K562 (cell line): ENCODE data around the gene PYGO2. TPM values are rescaled to one million over a fixed set of nuclear protein-coding genes. Genes with fewer than 3 reads are reported as not detected.

Source experiments
- ATAC-seq: fragments of 200-7000 bp; cut with Tn5 transposase; 3 replicates; pipeline ENCODE4 v1.9.1; 2020; ENCODE audit warnings: moderate library complexity
- BruUV-seq: library from RNA; stranded (reverse); fragments of 400-500 nt; replicated peaks from 2 replicates; lab custom pipeline; 2021; lab: Mats Ljungman, UMichigan
- CTCF ChIA-PET: fragments of 300-600 bp; formaldehyde crosslinking; extraction: SDS; loops from one replicate; lab custom pipeline; 2021; ENCODE audit warnings: low intra/inter-chr PET ratio; lab: Yijun Ruan, JAX
- POLR2A ChIA-PET: fragments of 300-600, 350-650 bp; sonication (Branson Sonifier 250); formaldehyde crosslinking; extraction: SDS; loops from one replicate; lab custom pipeline; 2021; ENCODE audit warnings: antibody characterized with exemption, inconsistent platforms; lab: Yijun Ruan, JAX
- DNase-seq, 4 experiments: peaks; one replicate each; pipeline versions ENCODE4 v3.0.0 to v3.0.0-alpha.2; 2011 to 2018; ENCODE audit warnings: low spot score in 3 of 4, mixed read lengths in 3 of 4; ENCODE audit errors: extremely low read depth in 1 of 4
- FAIRE-seq: peaks from 2 replicates; lab custom pipeline; 2011; peaks lifted over from hg19 to GRCh38; lab: Jason Lieb, UNC
- H2AFZ ChIP-seq: 2 replicates; pipeline ENCODE4 v1.6.0; 2011; ENCODE audit warnings: low read depth, low read length, control low read depth, inconsistent platforms
- H3K27ac ChIP-seq: fragments of 200-600 bp; 3 replicates; pipeline ENCODE4 v1.8.0; 2011; ENCODE audit warnings: low read depth, mild to moderate bottlenecking, control low read depth, inconsistent platforms, low read length, moderate library complexity, mixed read lengths; ENCODE audit errors: extremely low read depth
- H3K27me3 ChIP-seq, 2 experiments: fragments of 300-600 bp in 1 of 2; 2 replicates in 1 of 2; 3 replicates in 1 of 2; pipeline versions ENCODE4 v1.6.0 to v1.8.0; 2011; ENCODE audit warnings: inconsistent platforms in 2 of 2, low read length in 2 of 2, mild to moderate bottlenecking in 1 of 2, mixed read lengths in 1 of 2, moderate library complexity in 1 of 2; ENCODE audit not compliant: control insufficient read depth in 2 of 2, insufficient read depth in 2 of 2
- H3K36me3 ChIP-seq: fragments of 300-600 bp; 3 replicates; pipeline ENCODE4 v1.8.0; 2011; ENCODE audit warnings: mild to moderate bottlenecking, low read length, inconsistent platforms; ENCODE audit not compliant: control insufficient read depth, insufficient read depth
- H3K4me1 ChIP-seq, 2 experiments: fragments of 200-600 bp in 1 of 2; replicated peaks in 1 of 2; 2 replicates in 1 of 2; 3 replicates in 1 of 2; pipeline versions ENCODE4 v1.5.1 to v1.8.0; 2011; ENCODE audit warnings: inconsistent platforms in 2 of 2, low read length in 2 of 2, mild to moderate bottlenecking in 1 of 2, mixed read lengths in 1 of 2, moderate library complexity in 1 of 2; ENCODE audit not compliant: control insufficient read depth in 2 of 2, insufficient read depth in 2 of 2
- H3K4me2 ChIP-seq: 2 replicates; pipeline ENCODE4 v1.6.1; 2011; ENCODE audit warnings: low read length, control low read depth, inconsistent platforms, mixed read lengths; ENCODE audit not compliant: insufficient read depth
- H3K4me3 ChIP-seq: fragments of 200-600 bp; sonication (generic), shearing (Covaris generic); 2 replicates; pipeline ENCODE4 v1.5.1; 2016; ENCODE audit warnings: control low read depth, inconsistent platforms
- H3K79me2 ChIP-seq: fragments of 200-600 bp; 3 replicates; pipeline ENCODE4 v1.8.0; 2011; ENCODE audit warnings: low read length, inconsistent platforms; ENCODE audit not compliant: control insufficient read depth, insufficient read depth
- H3K9ac ChIP-seq, 2 experiments: 2 replicates each; pipeline versions ENCODE4 v1.6.0 to v1.6.1; 2011; ENCODE audit warnings: low read depth in 2 of 2, low read length in 2 of 2, control low read depth in 1 of 2, inconsistent platforms in 1 of 2, mild to moderate bottlenecking in 1 of 2, mixed read lengths in 1 of 2; ENCODE audit not compliant: insufficient read depth in 1 of 2
- H3K9me1 ChIP-seq: one replicate; pipeline ENCODE4 v1.6.0; 2011; ENCODE audit warnings: inconsistent platforms, mild to moderate bottlenecking, low read length, moderate library complexity; ENCODE audit not compliant: control insufficient read depth, insufficient read depth
- H3K9me3 ChIP-seq: replicated peaks from 2 replicates; pipeline ENCODE4 v1.5.1; 2011; ENCODE audit warnings: low read depth, low read length, inconsistent platforms; ENCODE audit not compliant: control insufficient read depth, insufficient read depth
- H4K20me1 ChIP-seq: replicated peaks from 2 replicates; pipeline ENCODE4 v1.6.1; 2011; ENCODE audit warnings: low read length, inconsistent platforms, mixed read lengths; ENCODE audit not compliant: control insufficient read depth, insufficient read depth
- DPF2 ChIP-seq: fragments of 450-650 bp; IDR thresholded peaks from 2 replicates; pipeline ENCODE4 v1.6.1; 2016
- ETS2 ChIP-seq: IDR thresholded peaks from 2 replicates; pipeline ENCODE4 v1.6.1; 2016; ENCODE audit warnings: borderline replicate concordance, missing genetic modification characterization, mild to moderate bottlenecking, moderate library complexity, missing compliant biosample characterization; ENCODE audit not compliant: poor library complexity, severe bottlenecking
- HDAC2 ChIP-seq: fragments of 450-650 bp; IDR thresholded peaks from 2 replicates; pipeline ENCODE4 v1.6.1; 2016; ENCODE audit warnings: mild to moderate bottlenecking
- JUND ChIP-seq, 2 experiments: IDR thresholded peaks; 2 replicates in 1 of 2; 3 replicates in 1 of 2; pipeline ENCODE4 v1.6.1; 2011; ENCODE audit warnings: borderline replicate concordance in 2 of 2, low read depth in 2 of 2, low read length in 2 of 2, improper control_type of control experiment in 1 of 2, missing biosample characterization in 1 of 2, missing genetic modification characterization in 1 of 2, missing genetic modification reagents in 1 of 2
- KDM5B ChIP-seq: fragments of 200-600 bp; sonication (generic); IDR thresholded peaks from 2 replicates; pipeline ENCODE4 v1.6.1; 2012; ENCODE audit warnings: low read depth, mild to moderate bottlenecking, moderate library complexity, low read length, control low read depth, inconsistent platforms; ENCODE audit not compliant: insufficient replicate concordance
- KLF6 ChIP-seq: fragments of 250-450 bp; sonication (Bioruptor Pico); IDR thresholded peaks from 2 replicates; pipeline ENCODE4 v1.4.0; 2020; ENCODE audit warnings: mild to moderate bottlenecking, moderate library complexity, borderline replicate concordance
- MAFG ChIP-seq: fragments of 450-650 bp; conservative IDR thresholded peaks from 2 replicates; pipeline ENCODE4 v1.6.1; 2016; ENCODE audit warnings: missing genetic modification characterization, missing compliant biosample characterization
- NFRKB ChIP-seq: fragments of 450-650 bp; IDR thresholded peaks from 2 replicates; pipeline ENCODE4 v1.6.1; 2016; ENCODE audit warnings: low read depth
- PHF8 ChIP-seq: fragments of 200-600 bp; sonication (generic); IDR thresholded peaks from 2 replicates; pipeline ENCODE4 v1.6.1; 2012; ENCODE audit warnings: mixed run types, mild to moderate bottlenecking, inconsistent platforms, low read length, moderate library complexity, borderline replicate concordance
- POLR2A ChIP-seq: fragments of 450-650 bp; conservative IDR thresholded peaks from 2 replicates; pipeline ENCODE4 v1.6.1; 2016
- RBFOX2 ChIP-seq: fragments of 200-400 bp; formaldehyde crosslinking; IDR thresholded peaks from 2 replicates; pipeline ENCODE4 v1.6.1; 2017; ENCODE audit warnings: low read depth, mild to moderate bottlenecking, low read length, moderate library complexity
- SMARCA4 ChIP-seq: fragments of 450-650 bp; IDR thresholded peaks from 2 replicates; pipeline ENCODE4 v1.6.1; 2016
- SUPT5H ChIP-seq: fragments of 450-650 bp; IDR thresholded peaks from 2 replicates; pipeline ENCODE4 v1.6.1; 2016
- ZBTB7A ChIP-seq: IDR thresholded peaks from 2 replicates; pipeline ENCODE4 v1.6.1; 2011; ENCODE audit warnings: low read depth, mild to moderate bottlenecking, low read length, moderate library complexity, borderline replicate concordance; ENCODE audit not compliant: control insufficient read depth
- ZNF311 ChIP-seq: fragments of 250-450 bp; sonication (Bioruptor Pico); IDR thresholded peaks from 2 replicates; pipeline ENCODE4 v1.4.0; 2020; ENCODE audit warnings: mild to moderate bottlenecking, moderate library complexity
- ZNF316 ChIP-seq: fragments of 450-650 bp; IDR thresholded peaks from 2 replicates; pipeline ENCODE4 v1.6.1; 2016
- WGBS: fragments of 100-300 bp; shearing (Covaris generic); methylation state at CpG from one replicate; pipeline ENCODE4 v1.1.6; 2016; ENCODE audit warnings: low coverage, mixed read lengths; ENCODE audit not compliant: insufficient coverage; ENCODE audit errors: missing lambda C conversion rate; 5-methylcytosine and 5-hydroxymethylcytosine counted together
- in situ Hi-C: fragments of 300-500 bp; cut with MboI; formaldehyde crosslinking; loops from 4 replicates; pipeline ENCODE4 v1.15.0; 2018; ENCODE audit warnings: inconsistent platforms, mixed read lengths
- intact Hi-C: fragments of 100-400 bp; cut with micrococcal nuclease; formaldehyde crosslinking; loops from 2 replicates; pipeline ENCODE4 v1.14.2; 2022
- polyA plus RNA-seq, 8 experiments: library from polyadenylated mRNA; depleted of rRNA in 4 of 8; stranded (reverse) in 5 of 8; unstranded in 3 of 8; fragments of >200 nt; fragmentation: Nextera tagmentation in 2 of 8; fragmentation: Illumina TruSeq in 1 of 8; extraction: Ambion mirVana in 2 of 8; extraction: Trizol in 1 of 8; gene quantifications; 2 replicates each; pipeline versions ENCODE4 v1.2.1 to v1.2.3, GENCODE V29; 2011 to 2014; ENCODE audit warnings: inconsistent platforms in 1 of 8, missing spikeins in 1 of 8
- total RNA-seq, 7 experiments: library from RNA; depleted of rRNA in 6 of 7; stranded (reverse); fragments of >200 nt in 6 of 7; fragmentation: Illumina TruSeq in 2 of 7; extraction: Trizol in 2 of 7; gene quantifications; 2 replicates each; pipeline versions ENCODE4 v1.2.1 to v1.2.3, GENCODE V29; 2011 to 2021; ENCODE audit warnings: low replicate concordance in 1 of 7
- TF ChIP-seq, protein P1 (sequence below): fragments of 450-650 bp; IDR thresholded peaks from 2 replicates; pipeline ENCODE4 v1.6.1; 2018; ENCODE audit not compliant: partially characterized antibody
- TF ChIP-seq, protein P2 (sequence below): sonication (generic); formaldehyde crosslinking; IDR thresholded peaks from 2 replicates; pipeline ENCODE4 v1.8.0; 2022; ENCODE audit warnings: missing genetic modification reagents, mild to moderate bottlenecking, moderate library complexity, borderline replicate concordance

The PYGO2 gene
- total and polyA plus RNA-seq, 9 of the 15 experiments (the other 6 are each of a cell fraction or from before 2014, with no cell fraction given), result 8.3 to 36.2 (median 18.2) TPM

GRCh38 chr1:154970631-154971340, 9.2 kb upstream of the PYGO2 start, which contains the start of gene SHC1:
TSS of gene SHC1 (minus strand) at chr1:154970747. CDS start at chr1:154970526, 221 bp downstream.
- intact Hi-C loops (loop anchor here (5.0 kb wide), 1 partner anchor 92 kb away; the partner anchor contains the start of gene EFNA4), in situ Hi-C loops (no loop called here)
- POLR2A ChIA-PET, result interaction anchor here (0.6 to 8.3 kb wide), 18 partner anchors 8 to 692 kb away, joined by 3 to 80 read pairs (median 4); partner anchors contain the start of genes EFNA4, FLAD1, LENEP and PBXIP1
- Histone ChIP-seq H3K27ac (peak within 1 kb of the TSS; percentile 84), H3K9ac (peak within 1 kb of the TSS; percentile 59 to 91), H3K4me1 (peaks cover 33 to 46% of the 10 kb centered on the region in 2 experiments; a peak in 4 of 5 replicates), H3K9me1 (no peaks in the 10 kb centered on the region), H3K4me2 (peak within 1 kb of the TSS; percentile 82), H4K20me1 (no peaks in the 10 kb centered on the region), H3K27me3 (no peaks in the 10 kb centered on the region; a peak in 1 of 5 replicates), H3K36me3 (peaks cover 42% of the 10 kb centered on the region), H3K79me2 (peaks cover 52% of the 10 kb centered on the region), H2AFZ (peak within 1 kb of the TSS; percentile 23; the same call in 1 of the 2 replicates), H3K9me3 (no peaks in the 10 kb centered on the region), H3K4me3 (peak within 1 kb of the TSS; percentile 40)
- peak; percentile 86 to 97 (median 90) for DNase-seq
- ATAC-seq, result peak; percentile 85
- BruUV-seq, result no TSS peak
- FAIRE-seq, result peak; percentile 98
- 9% methylated on average over 11 of the region's 15 CpGs for WGBS
- CTCF ChIA-PET, result no interaction called here
- TF ChIP-seq, protein P1, sequence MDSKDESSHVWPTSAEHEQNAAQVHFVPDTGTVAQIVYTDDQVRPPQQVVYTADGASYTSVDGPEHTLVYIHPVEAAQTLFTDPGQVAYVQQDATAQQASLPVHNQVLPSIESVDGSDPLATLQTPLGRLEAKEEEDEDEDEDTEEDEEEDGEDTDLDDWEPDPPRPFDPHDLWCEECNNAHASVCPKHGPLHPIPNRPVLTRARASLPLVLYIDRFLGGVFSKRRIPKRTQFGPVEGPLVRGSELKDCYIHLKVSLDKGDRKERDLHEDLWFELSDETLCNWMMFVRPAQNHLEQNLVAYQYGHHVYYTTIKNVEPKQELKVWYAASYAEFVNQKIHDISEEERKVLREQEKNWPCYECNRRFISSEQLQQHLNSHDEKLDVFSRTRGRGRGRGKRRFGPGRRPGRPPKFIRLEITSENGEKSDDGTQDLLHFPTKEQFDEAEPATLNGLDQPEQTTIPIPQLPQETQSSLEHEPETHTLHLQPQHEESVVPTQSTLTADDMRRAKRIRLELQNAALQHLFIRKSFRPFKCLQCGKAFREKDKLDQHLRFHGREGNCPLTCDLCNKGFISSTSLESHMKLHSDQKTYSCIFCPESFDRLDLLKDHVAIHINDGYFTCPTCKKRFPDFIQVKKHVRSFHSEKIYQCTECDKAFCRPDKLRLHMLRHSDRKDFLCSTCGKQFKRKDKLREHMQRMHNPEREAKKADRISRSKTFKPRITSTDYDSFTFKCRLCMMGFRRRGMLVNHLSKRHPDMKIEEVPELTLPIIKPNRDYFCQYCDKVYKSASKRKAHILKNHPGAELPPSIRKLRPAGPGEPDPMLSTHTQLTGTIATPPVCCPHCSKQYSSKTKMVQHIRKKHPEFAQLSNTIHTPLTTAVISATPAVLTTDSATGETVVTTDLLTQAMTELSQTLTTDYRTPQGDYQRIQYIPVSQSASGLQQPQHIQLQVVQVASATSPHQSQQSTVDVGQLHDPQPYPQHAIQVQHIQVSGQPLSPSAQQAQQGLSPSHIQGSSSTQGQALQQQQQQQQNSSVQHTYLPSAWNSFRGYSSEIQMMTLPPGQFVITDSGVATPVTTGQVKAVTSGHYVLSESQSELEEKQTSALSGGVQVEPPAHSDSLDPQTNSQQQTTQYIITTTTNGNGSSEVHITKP, result peak; percentile 16
- peak; percentile 66; the same call in 1 of the 2 replicates for TF ChIP-seq SMARCA4
- peak; percentile 84 for TF ChIP-seq DPF2
- TF ChIP-seq KLF6, result no peak
- peak; percentile 79 for TF ChIP-seq POLR2A
- peak; percentile 78 for TF ChIP-seq SUPT5H
- peak; percentile 70; the same call in 1 of the 2 replicates for TF ChIP-seq JUND (IDR thresholded peaks at IDR 0.05; ENCODE audit: borderline replicate concordance, low read depth, low read length)
- no peak; the same call in 2 of the 3 replicates for TF ChIP-seq JUND (tag; IDR thresholded peaks at IDR 0.05; ENCODE audit: borderline replicate concordance, low read depth, low read length)
- TF ChIP-seq PHF8, result peak; percentile 34; the same call in 1 of the 2 replicates
- no peak; the same call in 1 of the 2 replicates for TF ChIP-seq HDAC2
- no peak for TF ChIP-seq ETS2 (tag)
- TF ChIP-seq RBFOX2, result peak; percentile 83
- TF ChIP-seq, protein P2, sequence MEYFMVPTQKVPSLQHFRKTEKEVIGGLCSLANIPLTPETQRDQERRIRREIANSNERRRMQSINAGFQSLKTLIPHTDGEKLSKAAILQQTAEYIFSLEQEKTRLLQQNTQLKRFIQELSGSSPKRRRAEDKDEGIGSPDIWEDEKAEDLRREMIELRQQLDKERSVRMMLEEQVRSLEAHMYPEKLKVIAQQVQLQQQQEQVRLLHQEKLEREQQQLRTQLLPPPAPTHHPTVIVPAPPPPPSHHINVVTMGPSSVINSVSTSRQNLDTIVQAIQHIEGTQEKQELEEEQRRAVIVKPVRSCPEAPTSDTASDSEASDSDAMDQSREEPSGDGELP (CRISPR knock-in tag), result peak; percentile 50; the same call in 1 of the 2 replicates
- TF ChIP-seq MAFG (tag), result peak; percentile 49
- peak; percentile 58 for TF ChIP-seq KDM5B
- TF ChIP-seq ZNF316, result peak; percentile 83
- peak; percentile 61 for TF ChIP-seq NFRKB
- no peak for TF ChIP-seq ZNF311 (CRISPR knock-in tag)
- peak; percentile 97 for TF ChIP-seq ZBTB7A
